Measurements from ENCODE around the gene TMPRSS7. TPM values are rescaled to one million over a fixed set of nuclear protein-coding genes. Genes with fewer than 3 reads are reported as not detected.

TMPRSS7 gene
- total RNA-seq, 1 donor from 2014 or later, result not detected

DNA sequence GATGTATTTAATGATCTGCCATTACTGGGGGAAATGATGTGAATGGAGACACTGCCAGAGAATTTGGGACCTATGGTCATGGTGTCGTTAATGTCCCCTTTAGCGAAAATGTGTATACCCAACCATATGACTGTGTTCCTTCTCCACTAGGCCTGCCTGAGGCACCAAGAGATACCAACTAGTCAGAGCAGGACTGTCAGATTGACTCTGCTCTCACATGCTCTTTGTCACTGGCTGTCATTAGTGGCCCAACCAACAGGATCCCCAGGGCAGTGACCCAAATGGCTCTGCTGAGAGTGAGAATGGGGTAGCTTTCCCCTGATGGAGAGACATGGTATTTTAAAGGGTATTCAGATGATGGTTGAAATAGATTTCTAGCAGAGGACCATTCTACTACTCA is 33.0 kb upstream of the TMPRSS7 start:
- no peak overlapping the region for H3K4me3 Mint-ChIP-seq
- ChIA-PET POLR2A (no interaction called here), CTCF (interaction anchor here (1.4 to 4.0 kb wide), 3 partner anchors 11 to 34 kb away, joined by 4 to 21 read pairs (median 6); no protein-coding TSS in a partner anchor)
- H3K36me3 Mint-ChIP-seq (ENCODE audit: low read depth), result no peaks in the 10 kb centered on the region
- TF ChIP-seq, protein P1, sequence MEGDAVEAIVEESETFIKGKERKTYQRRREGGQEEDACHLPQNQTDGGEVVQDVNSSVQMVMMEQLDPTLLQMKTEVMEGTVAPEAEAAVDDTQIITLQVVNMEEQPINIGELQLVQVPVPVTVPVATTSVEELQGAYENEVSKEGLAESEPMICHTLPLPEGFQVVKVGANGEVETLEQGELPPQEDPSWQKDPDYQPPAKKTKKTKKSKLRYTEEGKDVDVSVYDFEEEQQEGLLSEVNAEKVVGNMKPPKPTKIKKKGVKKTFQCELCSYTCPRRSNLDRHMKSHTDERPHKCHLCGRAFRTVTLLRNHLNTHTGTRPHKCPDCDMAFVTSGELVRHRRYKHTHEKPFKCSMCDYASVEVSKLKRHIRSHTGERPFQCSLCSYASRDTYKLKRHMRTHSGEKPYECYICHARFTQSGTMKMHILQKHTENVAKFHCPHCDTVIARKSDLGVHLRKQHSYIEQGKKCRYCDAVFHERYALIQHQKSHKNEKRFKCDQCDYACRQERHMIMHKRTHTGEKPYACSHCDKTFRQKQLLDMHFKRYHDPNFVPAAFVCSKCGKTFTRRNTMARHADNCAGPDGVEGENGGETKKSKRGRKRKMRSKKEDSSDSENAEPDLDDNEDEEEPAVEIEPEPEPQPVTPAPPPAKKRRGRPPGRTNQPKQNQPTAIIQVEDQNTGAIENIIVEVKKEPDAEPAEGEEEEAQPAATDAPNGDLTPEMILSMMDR (IDR thresholded peaks at IDR 0.05), result no peak
- ATAC-seq (ENCODE audit: low read depth), result no peak
- no peak overlapping the region for H3K27ac Mint-ChIP-seq
- intact Hi-C loops (cut with micrococcal nuclease), result no loop called here
- no peak for DNase-seq
- H3K27me3 Mint-ChIP-seq, result peaks cover 8% of the 10 kb centered on the region
- no peaks in the 10 kb centered on the region for H3K9me3 Mint-ChIP-seq
- peaks cover 15% of the 10 kb centered on the region for H3K4me1 Mint-ChIP-seq

DNA sequence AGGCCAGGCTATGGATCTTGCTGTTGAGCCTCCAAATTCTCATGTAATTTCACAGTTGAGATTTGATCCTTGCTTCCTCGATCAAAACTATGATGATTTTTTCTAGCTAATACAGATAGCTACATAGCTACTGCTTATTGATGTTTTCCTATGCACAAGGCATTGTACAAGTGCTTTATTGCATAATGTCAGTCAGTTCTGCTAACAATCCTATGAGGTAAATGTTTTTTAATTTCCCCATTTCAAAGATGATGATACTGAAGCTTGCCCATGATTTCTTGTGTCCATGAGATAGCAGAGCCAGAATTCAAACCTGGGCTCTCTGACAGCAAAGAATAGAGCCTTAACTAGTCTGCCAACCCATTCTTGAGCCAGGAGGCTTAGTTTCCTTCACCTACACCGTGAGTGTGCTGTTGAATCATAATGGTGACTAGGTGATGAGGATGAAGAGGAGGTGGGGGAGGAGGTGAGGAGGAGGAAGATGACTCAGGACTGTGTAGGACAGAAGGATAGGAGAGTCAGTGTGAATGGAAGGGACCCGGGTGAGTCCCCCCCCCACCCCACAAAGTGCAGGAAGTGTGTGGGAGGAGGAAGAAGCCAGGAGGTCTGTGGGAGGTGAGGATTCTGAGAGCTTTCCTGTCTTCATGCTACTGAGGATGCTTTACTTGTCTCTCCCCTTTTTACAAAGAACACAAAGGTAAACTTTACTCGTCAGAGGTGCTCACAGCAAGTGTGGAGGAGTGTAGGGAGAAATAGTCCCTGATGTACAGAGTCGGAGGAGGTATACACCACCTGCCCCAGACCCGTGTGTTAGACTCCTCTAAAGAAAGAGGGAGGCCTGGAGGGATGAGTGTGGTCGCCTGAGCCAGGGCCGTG is 32.2 kb upstream of the TMPRSS7 start:
- H3K36me3 Mint-ChIP-seq (ENCODE audit: low read depth), result no peaks in the 10 kb centered on the region
- intact Hi-C loops (cut with micrococcal nuclease), result no loop called here
- H3K27ac Mint-ChIP-seq, result no peak overlapping the region
- H3K4me1 Mint-ChIP-seq, result peaks cover 15% of the 10 kb centered on the region
- no peak for ATAC-seq (ENCODE audit: low read depth)
- TF ChIP-seq, protein P1 (IDR thresholded peaks at IDR 0.05), result no peak
- no peak for DNase-seq
- POLR2A ChIA-PET, result no interaction called here
- CTCF ChIA-PET, result interaction anchor here (4.0 kb wide), 1 partner anchor 12 kb away, joined by 21 read pairs; no protein-coding TSS in a partner anchor
- H3K9me3 Mint-ChIP-seq, result no peaks in the 10 kb centered on the region
- H3K27me3 Mint-ChIP-seq, result peaks cover 7% of the 10 kb centered on the region
- H3K4me3 Mint-ChIP-seq, result no peak overlapping the region

DNA sequence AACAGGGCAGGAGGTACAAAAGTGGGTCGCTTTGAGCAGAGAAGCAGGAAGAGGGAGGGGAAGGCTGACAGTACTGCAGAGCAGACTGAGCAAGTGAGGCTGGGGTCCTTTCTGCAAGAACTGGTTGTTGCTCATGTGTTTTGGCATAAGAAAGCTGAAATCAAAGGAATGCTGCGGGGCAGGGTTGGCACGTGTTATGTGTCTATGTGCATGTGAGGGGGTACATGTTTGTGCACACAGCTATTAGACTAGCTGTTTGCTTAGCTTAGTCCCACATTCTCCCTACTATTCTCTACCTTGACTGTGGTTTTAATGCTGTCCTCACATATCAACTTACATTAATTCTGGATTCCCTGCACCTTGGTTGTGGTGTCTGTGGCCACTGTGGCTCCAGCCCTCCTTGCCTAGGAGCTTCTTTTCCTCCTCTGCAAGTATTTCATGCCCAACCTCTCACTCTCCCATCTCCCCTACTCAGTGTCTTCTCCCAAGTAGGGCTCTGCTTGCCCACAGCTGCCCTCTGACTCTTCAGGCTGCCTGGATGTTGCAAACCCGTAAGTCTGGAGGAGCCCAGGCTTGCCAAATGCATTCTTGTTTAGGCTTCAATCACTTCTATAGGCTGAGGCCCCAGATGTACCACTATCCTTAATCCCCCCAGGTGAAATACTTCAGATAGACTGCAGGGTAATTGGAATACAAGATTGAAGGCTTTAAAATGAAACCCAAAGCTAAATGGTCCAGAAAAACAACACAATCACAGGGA is 31.0 kb upstream of the TMPRSS7 start:
- CTCF ChIA-PET, result interaction anchor here (0.6 to 4.0 kb wide), 2 partner anchors 9 to 13 kb away, joined by 3 to 21 read pairs; no protein-coding TSS in a partner anchor
- Mint-ChIP-seq H3K36me3 (ENCODE audit: low read depth) (no peaks in the 10 kb centered on the region), H3K27me3 (peaks cover 1% of the 10 kb centered on the region), H3K27ac (no peak overlapping the region), H3K9me3 (no peaks in the 10 kb centered on the region), H3K4me3 (no peak overlapping the region), H3K4me1 (peaks cover 14% of the 10 kb centered on the region)
- intact Hi-C loops (cut with micrococcal nuclease), result no loop called here
- no peak for DNase-seq
- POLR2A ChIA-PET, result no interaction called here
- ATAC-seq (ENCODE audit: low read depth), result no peak
- TF ChIP-seq, protein P1 (IDR thresholded peaks at IDR 0.05), result no peak

DNA sequence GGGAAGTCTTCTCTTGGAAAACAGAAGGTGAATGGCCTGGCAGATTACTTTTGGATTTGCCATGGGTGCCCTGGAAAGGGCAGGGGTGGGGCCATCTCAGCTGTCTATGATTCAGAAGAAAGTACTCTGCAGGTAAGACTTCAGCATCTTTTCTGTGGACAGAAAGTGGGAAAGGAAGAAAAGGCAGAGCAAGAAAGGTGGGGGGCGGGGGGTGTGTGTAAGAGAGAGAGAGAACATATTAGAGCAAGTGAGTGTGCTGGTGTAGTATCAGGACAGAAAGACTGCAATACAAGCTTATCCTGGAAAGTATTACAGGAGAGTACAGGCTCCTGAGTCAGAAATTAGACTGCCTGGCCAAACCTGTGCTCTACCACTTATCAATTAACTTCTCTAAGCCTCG is 30.3 kb upstream of the TMPRSS7 start:
- CTCF ChIA-PET, result interaction anchor here (0.6 to 4.0 kb wide), 2 partner anchors 8 to 14 kb away, joined by 3 to 21 read pairs; no protein-coding TSS in a partner anchor
- TF ChIP-seq, protein P1 (IDR thresholded peaks at IDR 0.05), result no peak
- ATAC-seq (ENCODE audit: low read depth) (no peak), DNase-seq (no peak)
- H3K9me3 Mint-ChIP-seq, result no peaks in the 10 kb centered on the region
- peaks cover 8% of the 10 kb centered on the region for H3K4me1 Mint-ChIP-seq
- POLR2A ChIA-PET, result interaction anchor here (0.5 kb wide), 1 partner anchor 29 kb away, joined by 6 read pairs; no protein-coding TSS in a partner anchor
- H3K36me3 Mint-ChIP-seq (ENCODE audit: low read depth), result no peaks in the 10 kb centered on the region
- intact Hi-C loops (cut with micrococcal nuclease), result no loop called here
- H3K27me3 Mint-ChIP-seq, result no peaks in the 10 kb centered on the region
- H3K27ac Mint-ChIP-seq, result no peak overlapping the region
- H3K4me3 Mint-ChIP-seq, result no peak overlapping the region

DNA sequence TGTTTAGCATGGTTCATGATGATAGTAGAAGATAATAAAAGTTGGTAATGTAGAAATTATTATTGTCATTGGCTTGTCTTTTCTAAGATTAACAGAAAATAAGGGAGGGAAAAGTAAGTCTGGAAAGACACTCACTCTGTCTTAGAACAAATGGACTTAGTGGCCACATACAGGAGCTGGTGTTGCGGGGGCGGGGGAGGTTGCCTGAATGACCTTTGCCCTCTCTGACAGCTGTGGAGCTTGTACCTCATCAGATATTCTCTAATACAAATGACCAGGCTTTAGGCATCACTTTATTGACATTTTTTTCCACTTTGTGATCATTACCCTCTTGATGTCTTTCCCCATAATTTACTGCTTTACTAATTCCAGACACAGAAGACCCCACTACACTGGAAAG is 29.9 kb upstream of the TMPRSS7 start:
- CTCF ChIA-PET, result interaction anchor here (4.0 kb wide), 1 partner anchor 14 kb away, joined by 21 read pairs; no protein-coding TSS in a partner anchor
- TF ChIP-seq, protein P1 (IDR thresholded peaks at IDR 0.05), result no peak
- no peaks in the 10 kb centered on the region for H3K36me3 Mint-ChIP-seq (ENCODE audit: low read depth)
- peaks cover 3% of the 10 kb centered on the region for H3K4me1 Mint-ChIP-seq
- ATAC-seq (ENCODE audit: low read depth) (no peak), DNase-seq (no peak)
- H3K27ac Mint-ChIP-seq, result no peak overlapping the region
- H3K9me3 Mint-ChIP-seq, result no peaks in the 10 kb centered on the region
- intact Hi-C loops (cut with micrococcal nuclease), result no loop called here
- H3K27me3 Mint-ChIP-seq, result no peaks in the 10 kb centered on the region
- H3K4me3 Mint-ChIP-seq, result no peak overlapping the region
- POLR2A ChIA-PET, result interaction anchor here (0.5 kb wide), 1 partner anchor 29 kb away, joined by 6 read pairs; no protein-coding TSS in a partner anchor
